ENCODE results near the gene TUBB4B. TPM values are rescaled to one million over a fixed set of nuclear protein-coding genes. Genes with fewer than 3 reads are reported as not detected.

Gene TUBB4B
- total RNA-seq, 1 donor from 2014 or later: 144 TPM

DNA sequence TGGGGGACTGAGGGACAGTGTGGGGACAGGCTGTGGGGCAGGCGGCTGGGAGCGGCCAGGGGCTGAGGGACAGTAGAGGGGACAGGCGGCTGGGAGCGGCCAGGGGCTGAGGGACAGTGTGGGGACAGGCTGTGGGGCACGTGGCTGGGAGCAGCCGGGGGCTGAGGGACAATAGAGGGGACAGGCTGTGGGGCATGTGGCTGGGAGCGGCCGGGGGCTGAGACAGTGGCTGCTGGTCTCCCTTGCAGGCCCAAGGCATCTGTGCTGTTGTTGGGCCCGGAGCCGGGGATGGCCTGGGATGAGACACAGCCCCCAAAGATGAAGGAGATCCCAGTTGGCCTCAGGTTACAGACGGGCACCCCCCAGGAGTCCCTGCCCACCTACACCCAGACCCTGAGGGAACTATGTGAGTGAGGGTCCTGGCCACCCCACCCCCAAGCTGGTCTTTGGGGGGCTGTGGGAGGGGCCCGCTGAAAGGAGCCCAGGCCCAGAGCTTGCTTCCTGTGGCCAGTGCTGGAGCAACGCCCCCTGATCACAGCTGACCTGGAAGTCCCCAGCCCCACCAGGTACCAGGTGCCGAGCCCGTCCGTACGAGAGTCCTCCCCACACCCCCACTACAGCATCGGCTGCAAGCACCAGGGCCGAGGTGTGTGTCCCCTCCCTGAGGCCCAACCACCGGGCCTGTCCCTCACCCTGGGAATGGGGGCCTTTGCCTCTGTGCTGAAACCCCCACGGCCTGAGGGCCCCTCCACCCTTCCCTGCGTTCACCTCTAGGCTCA lies 10.6 kb downstream of the TUBB4B start:
- DNase-seq (ENCODE audit: low read depth in 2 of 2): no peak

DNA sequence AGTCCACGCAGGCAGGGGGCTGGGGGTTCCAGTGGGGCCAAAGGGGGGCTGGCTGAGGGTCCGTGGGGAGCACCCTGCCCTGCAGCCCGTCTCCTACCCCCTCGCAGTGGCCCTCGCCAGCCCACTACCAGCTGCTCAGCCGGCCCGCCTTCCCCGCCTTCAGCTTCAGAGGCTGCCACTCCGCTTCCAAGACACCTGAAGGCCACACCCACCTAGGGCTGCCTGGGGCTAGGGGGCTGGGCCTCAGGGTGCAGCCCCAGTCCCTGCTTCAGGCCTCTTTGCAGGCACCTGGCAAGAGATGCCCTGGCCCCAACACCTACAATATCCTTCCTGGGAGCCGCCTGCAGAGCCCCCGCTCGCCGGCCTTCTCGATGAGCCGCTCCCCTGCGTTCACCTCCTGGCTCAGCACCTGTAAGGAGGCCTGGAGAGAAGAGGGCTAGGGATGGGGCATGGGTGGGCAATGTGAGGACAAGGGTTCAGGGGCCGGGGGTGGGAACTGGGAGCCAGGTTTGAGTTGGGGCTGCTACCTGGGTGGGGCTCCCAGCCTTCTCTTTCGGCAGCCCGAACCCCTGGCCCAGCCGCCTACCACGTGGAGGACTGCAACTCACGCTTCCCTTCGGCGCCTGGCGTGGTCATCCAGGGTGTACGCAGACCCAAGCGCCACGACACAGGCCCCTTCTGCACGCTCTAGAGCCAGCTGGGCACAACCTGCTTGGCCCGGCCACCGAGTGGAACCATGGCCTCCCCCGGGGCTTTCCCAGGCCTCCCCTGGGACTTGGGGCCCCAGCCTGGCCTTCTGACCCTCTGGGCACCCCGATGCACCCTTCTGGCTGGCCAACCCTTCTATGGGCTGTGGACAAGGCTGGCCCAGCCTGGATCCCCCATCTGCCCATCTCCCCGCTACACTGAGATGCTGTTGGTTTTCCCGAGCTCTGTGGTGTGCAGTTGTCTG lies 11.7 kb downstream of the TUBB4B start:
- no peak for DNase-seq (ENCODE audit: low read depth in 2 of 2)

DNA sequence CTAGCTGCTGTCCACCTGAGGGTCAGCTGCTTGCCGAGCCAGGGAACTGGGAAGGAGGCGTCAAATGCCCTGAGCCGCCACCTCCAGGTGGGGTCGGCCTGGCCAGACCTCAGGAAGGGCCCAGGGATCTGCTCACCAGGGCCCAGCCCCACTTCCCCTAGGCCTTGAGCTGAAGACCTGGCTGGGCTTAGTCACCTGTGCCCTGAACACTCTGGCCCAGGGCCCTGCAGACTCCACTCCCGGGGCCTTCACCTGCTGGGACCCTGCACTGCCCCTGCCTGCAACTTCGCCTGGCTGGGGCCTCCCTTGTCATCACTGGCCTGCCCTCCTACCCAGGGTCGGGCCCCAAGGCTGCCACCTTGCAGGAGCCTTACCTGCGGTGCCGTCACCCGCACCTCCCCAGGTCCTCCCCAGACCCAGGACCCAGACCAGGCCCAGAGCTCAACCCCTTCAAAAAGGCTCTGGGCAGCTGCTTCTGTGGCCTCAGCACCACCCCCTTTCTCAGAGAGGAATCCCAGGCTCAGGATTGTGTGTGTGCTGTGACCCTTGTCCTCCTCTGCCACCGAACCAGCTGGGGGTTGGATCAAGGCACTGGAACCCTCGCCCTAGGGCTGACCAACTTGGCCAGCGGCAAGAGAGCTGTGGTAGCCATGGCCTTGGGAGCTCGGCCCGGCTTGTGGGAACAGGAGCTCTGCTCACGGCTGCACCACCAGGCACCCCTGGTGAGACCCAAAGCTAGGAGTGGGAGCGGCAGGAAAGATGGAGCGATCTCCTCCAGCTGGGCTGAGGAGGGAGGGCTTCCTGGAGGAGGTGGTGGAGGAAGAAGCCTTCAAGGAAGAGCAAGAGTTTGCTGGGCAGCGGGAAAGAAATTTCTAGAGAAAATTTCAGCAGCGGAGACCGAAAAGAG lies 12.9 kb downstream of the TUBB4B start:
- no peak for DNase-seq (ENCODE audit: low read depth in 2 of 2)

DNA sequence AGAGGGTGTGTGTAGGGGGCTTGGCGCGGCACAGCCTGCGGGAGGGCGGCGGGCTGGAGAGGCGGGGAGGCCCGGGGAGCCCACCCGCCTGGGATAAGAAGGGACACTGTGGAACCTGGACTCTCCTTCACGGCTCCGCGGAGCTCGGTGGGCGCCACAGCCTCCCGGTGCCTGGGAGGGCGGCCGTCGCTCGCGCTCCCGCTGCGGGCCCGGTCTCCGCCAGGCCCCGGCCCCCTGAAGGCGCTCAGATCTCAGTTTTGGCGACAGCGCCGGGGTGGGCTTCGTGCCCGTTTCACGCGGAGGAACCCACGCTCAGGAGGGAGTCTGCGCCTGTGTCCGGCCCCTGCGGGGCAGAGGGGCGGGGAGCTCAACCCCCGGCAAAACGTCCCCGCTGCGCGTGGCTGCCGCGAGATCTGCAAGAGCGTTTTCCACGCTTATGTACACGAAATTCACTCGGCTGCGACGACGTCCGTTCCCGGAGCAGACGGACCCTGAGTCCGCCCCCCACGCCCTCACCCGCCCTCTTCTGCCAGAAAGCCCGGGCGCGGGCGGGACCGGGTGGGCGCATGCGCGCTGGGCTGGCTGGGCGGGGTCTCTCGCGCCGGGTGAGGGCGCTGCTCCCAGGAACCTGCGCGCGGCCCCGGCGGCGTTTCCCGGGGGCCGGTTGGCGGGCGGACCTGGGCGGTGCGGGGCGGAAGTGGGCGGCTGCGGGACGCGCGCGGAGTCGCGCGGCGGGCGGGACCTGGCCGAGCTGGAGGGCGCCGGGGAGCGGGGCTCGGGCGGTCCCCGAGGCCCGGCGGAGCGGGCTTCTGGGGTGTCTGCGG lies 13.7 kb downstream of the TUBB4B start, which contains the start of gene NELFB:
TSS of gene NELFB (plus strand) at position 704 of the 824 bp plus-strand sequence.
- DNase-seq (ENCODE audit: low read depth in 2 of 2): peak in 1 of 2 donors; percentile 78

DNA sequence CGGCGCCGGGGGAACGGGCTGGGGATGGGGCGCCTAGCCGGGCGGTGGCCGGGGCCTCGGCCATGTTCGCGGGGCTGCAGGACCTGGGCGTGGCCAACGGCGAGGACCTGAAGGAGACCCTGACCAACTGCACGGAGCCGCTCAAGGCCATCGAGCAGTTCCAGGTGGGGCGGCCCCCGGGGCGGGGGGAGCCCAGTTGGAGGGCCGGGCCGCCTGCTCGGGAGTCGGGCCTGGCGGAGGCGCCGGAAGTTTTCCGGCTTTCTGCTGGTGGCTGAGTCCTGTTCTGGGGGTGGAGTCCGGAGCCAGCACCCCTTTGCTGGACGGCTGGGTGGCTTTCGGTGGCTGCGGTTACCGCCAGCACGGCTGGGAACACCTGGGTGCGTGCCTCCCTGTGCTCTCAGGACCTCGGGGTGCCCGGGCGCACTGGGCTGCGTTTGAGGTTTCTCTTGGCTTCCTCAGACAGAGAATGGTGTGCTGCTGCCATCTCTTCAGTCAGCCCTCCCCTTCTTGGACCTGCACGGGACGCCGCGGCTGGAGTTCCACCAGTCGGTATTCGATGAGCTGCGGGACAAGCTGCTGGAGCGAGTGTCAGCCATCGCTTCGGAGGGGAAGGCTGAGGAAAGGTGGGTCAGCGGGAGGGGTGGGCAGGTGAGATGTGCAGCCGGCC lies 14.5 kb downstream of the TUBB4B start:
- DNase-seq (ENCODE audit: low read depth in 2 of 2): peak in 1 of 2 donors; percentile 40

DNA sequence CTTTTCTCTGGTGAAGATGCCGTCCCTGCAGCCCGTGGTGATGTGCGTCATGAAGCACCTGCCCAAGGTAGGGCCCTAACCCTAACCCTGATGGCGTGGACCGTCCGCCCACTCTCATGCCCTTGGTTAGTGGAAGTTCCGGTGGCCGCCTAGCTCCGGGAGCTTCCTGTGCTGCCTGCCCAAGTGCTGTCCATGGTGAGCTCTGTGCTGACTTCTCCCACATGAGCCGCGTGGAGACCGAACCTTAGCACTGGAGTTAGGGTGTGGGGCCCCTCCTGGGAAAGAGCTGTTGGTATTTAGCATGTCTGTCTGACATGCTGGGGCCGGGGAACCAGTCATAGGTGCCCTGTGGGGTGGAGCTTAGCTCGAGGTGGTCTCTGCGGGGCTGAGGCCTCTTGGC lies 15.3 kb downstream of the TUBB4B start:
- no peak for DNase-seq (ENCODE audit: low read depth in 2 of 2)

DNA sequence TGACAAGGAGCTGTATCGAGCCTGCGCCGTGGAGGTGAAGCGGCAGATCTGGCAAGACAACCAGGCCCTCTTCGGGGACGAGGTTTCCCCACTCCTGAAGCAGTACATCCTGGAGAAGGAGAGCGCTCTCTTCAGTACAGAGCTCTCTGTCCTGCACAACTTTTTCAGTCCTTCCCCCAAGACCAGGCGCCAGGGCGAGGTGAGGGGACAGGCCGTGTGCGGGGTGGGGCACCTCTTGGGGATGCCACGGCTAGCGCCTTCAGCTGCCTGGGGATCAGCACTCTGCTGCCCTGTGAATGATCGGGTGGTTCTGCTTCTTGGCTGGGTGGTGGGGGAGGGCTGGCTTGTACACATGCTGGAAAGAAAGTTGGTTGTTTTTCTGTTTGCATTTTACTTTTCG lies 15.8 kb downstream of the TUBB4B start:
- no peak for DNase-seq (ENCODE audit: low read depth in 2 of 2)

DNA sequence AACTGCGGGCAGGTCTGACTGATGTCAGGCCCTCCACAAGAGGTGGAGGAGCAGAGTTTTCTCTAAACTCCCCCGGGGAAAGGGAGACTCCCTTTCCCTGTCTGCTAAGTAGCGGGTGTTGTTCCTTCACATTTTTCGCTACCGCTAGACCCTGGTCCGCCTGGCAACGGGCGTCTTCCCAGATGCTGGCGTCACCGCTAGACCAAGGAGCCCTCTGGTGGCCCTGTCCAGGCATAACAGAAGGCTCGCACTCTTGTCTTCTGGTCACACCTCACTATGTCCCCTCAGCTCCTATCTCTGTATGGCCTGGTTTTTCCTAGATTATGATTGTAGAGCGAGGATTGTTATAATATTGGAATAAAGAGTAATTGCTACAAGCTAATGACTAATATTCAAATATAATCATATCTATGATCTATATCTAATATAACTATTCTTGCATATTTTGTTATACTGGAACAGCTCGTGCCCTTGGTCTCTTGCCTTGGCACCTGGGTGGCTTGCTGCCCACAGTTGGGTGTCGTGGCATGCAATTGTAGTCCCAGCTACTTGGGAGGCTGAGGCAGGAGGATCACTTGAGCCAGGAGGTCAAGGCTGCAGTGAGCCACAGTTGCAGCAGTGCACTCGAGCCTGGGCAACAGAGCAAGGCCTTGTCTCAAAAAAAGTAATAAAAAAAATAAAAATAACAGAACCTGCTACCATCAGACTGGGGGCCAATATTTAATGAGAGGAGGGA lies 21.3 kb downstream of the TUBB4B start:
- DNase-seq (ENCODE audit: low read depth in 2 of 2): peak in 1 of 2 donors; percentile 38

DNA sequence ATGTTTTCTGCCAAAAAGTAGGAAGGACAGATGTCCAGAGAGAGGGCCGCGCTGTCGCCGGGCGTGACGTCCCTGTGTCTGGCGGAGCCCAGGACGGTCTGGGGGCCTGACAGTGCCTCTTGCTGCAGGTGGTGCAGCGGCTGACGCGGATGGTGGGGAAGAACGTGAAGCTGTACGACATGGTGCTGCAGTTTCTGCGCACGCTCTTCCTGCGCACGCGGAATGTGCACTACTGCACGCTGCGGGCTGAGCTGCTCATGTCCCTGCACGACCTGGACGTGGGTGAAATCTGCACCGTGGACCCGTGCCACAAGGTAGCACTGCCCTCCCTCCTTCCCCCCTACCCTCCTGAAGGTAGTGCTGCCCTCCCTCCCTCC lies 21.8 kb downstream of the TUBB4B start:
- no peak for DNase-seq (ENCODE audit: low read depth in 2 of 2)

DNA sequence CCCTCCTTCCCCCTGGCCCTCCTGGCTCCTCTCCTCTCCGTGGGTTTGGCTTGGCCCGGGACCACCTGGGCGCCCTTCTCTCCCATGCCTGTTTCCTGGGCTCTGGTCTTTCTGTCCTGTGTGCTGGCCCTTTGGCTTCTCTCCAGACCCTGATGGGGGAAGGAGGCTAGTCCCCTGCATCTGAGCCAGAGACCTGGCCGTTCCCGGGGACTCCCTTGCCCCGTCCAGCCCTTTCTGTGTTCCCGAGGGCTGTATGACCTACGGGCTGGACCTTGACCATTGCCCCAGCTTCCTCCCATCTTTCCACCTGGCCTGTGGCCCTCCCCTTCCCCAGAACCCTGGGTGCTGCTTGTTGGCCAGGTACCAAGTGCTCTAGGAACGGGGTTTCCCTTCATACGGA lies 22.4 kb downstream of the TUBB4B start:
- DNase-seq (ENCODE audit: low read depth in 2 of 2): no peak

DNA sequence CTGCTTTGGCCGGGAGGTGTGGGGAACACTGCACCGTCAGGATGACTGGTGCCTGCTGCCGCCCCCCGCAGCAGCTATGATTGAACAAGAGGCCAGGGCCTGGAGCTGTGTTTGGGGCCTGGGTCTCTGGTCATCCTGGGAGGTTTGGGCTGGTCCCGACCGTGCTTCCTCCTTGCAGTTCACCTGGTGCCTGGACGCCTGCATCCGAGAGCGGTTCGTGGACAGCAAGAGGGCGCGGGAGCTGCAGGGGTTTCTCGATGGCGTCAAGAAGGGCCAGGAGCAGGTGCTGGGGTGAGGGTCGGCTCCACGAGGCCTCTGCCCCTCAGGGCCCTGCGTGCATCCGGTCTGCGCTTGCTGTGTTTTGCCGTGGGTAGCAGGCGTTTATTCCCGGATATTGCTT lies 23.0 kb downstream of the TUBB4B start:
- no peak for DNase-seq (ENCODE audit: low read depth in 2 of 2)

DNA sequence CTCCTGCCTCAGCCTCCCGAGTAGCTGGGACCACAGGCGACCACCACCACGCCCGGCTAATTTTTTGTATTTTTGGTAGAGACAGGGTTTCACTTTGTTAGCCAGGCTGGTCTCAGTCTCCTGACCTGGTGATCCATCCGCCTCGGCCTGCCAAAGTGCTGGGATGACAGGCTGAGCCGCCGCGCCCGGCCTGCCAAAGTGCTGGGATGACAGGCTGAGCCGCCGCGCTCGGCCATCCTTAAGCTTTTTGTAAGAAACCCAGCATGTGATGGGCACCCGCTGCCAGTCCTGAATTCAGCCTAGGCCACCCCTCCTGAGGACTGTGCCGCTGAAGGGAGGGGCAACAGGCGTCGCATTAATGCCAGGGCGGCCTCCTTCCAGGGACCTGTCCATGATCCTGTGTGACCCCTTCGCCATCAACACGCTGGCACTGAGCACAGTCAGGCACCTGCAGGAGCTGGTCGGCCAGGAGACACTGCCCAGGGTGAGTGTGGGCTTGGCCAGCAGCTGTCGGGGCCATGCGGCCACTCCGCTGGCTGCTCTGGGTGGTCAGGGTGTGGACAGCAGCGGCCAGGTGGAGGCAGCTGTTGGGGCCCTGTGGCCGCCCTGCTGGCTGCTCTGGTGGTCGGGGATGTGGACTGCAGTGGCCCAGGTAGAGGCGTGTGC lies 24.5 kb downstream of the TUBB4B start:
- DNase-seq (ENCODE audit: low read depth in 2 of 2): no peak

DNA sequence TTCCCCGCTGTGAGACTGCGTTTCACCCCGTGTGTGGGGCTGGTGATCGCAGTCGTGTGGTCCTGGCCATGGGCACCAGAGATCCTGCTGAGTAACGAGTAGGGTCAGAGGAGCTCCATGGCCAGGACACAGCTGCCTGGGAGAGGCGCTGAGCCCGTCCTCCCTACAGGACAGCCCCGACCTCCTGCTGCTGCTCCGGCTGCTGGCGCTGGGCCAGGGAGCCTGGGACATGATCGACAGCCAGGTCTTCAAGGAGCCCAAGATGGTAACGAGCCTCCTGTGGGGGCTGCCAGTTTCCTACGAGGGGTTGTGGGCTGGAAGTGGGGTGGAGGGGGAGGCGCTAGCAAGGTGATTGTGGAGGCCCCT lies 25.1 kb downstream of the TUBB4B start:
- no peak for DNase-seq (ENCODE audit: low read depth in 2 of 2)

DNA sequence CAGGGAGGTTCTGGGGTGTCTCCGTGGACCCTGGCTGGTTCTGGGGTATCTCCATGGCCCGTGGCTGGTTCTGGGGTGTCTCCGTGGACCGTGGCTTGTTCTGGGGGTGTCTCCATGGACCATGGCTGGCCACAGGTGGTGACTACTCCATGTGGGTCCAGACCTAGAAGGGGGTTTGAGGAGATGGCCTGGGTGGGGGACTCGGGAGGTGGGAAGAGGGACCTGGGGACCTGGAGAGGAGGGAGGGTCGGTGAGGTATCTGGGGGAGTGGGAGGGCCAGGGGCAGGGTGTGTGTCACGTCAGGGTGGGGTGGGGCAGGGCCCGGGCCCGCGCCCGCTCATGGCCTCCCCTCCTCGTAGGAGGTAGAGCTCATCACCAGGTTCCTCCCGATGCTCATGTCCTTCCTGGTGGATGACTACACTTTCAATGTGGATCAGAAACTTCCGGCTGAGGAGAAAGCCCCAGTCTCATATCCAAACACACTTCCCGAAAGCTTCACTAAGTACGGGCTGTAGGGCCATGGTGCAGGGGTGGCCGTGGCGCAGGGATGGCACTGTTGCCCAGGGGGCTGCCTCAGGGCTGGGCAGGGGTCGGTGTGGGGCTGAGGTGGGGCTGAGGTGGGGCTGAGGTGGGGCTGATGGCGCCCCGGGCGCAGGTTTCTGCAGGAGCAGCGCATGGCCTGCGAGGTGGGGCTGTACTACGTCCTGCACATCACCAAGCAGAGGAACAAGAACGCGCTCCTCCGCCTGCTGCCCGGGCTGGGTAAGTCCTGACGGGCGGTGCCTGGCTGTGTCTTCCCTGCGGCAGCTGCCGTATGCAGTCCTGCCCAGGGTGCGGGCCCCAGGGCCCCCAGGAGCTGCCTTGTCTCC lies 25.7 kb downstream of the TUBB4B start:
- no peak for DNase-seq (ENCODE audit: low read depth in 2 of 2)

DNA sequence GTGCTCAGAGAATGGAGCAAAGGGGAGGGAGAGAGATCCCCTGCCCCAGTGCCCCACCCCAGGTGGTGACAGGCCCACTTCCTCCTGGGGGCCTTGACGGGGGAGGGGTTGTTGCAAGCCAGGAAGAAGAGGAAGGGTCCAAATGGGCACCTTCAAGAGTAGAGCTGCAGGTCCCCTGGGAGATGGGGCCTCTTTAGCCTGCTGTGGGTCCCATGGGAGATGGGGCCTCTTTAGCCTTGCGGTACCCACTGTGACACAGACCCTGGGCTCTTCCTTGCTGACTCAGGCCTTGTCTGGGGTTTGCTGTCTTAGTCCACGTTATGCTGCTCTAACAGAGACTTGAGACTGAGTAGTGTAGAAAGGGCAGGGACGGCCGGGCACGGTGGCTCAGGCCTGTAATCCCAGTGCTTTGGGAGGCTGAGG lies 26.9 kb downstream of the TUBB4B start:
- no peak for DNase-seq (ENCODE audit: low read depth in 2 of 2)

DNA sequence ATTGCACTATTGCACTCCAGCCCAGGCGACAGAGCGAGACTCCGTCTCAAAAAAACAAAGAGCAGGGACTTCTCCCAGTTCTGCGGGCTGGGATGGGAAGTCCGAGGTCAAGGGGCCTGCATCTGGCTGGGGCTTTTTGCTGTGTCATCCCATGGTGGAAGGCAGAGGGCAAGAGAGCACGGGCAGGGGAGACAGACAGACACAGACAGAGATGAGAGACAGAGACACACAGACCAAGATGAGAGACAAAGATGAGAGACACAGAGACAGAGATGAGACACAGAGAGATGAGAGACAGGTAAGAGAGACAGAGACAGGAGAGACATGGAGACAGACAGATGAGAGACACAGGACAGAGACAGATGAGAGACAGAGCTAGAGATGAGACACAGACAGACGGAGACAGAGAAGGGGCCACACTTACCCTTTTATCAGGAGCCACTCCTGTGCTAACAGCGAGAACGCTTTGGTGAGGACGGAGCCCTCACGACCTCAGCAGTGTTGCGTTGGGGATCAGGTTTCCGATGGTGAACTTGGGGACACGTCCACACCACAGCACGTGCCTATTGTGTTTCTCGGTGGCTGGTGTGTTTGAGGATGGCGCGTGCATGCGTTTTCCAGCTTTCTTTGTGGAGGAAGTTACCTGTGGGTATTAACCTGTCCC lies 27.6 kb downstream of the TUBB4B start:
- DNase-seq (ENCODE audit: low read depth in 2 of 2): peak; percentile 69 to 82

DNA sequence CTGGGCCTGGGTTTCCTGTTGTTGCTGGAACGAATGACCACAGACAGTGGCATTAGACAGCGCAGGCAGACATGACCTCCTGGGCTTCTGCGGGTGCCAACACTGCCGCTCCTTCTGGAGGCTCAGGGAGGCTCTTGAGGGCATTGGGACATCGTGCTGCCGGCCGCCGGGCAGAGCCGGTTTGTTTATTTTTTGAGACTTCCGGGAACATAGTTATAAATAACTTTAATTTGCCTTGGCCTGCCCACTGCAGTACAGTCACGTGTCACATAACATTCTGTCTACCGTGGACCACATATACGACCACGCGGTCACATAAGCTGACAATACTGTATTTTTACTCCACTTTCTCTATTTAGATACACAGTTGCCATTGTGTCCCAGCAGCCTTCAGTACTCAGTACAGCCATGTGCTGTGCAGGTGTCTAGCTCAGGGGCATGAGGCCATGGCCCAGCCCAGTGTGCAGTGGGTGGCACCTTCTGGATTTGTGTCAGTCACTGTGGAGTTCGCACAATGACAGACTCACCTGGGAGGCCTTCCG lies 28.2 kb downstream of the TUBB4B start:
- peak in 1 of 2 donors; percentile 61 for DNase-seq (ENCODE audit: low read depth in 2 of 2)
